ENCODE results near the gene REXO1.

GRCh38 chr19:1853295-1854038, 5.2 kb upstream of the REXO1 start:
- TF ChIP-seq, protein P1, sequence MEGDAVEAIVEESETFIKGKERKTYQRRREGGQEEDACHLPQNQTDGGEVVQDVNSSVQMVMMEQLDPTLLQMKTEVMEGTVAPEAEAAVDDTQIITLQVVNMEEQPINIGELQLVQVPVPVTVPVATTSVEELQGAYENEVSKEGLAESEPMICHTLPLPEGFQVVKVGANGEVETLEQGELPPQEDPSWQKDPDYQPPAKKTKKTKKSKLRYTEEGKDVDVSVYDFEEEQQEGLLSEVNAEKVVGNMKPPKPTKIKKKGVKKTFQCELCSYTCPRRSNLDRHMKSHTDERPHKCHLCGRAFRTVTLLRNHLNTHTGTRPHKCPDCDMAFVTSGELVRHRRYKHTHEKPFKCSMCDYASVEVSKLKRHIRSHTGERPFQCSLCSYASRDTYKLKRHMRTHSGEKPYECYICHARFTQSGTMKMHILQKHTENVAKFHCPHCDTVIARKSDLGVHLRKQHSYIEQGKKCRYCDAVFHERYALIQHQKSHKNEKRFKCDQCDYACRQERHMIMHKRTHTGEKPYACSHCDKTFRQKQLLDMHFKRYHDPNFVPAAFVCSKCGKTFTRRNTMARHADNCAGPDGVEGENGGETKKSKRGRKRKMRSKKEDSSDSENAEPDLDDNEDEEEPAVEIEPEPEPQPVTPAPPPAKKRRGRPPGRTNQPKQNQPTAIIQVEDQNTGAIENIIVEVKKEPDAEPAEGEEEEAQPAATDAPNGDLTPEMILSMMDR (IDR thresholded peaks at IDR 0.05), result peak; percentile 90
- TF ChIP-seq SMAD4 (CRISPR knock-in tag; IDR thresholded peaks at IDR 0.05), result no peak
- TF ChIP-seq MAX (CRISPR knock-in tag; IDR thresholded peaks at IDR 0.05), result peak; percentile 62; the same call in 1 of the 2 replicates
- TF ChIP-seq NFE2L1 (CRISPR knock-in tag; IDR thresholded peaks at IDR 0.05), result no peak
- TF ChIP-seq, protein P2, sequence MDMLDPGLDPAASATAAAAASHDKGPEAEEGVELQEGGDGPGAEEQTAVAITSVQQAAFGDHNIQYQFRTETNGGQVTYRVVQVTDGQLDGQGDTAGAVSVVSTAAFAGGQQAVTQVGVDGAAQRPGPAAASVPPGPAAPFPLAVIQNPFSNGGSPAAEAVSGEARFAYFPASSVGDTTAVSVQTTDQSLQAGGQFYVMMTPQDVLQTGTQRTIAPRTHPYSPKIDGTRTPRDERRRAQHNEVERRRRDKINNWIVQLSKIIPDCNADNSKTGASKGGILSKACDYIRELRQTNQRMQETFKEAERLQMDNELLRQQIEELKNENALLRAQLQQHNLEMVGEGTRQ (CRISPR knock-in tag; IDR thresholded peaks at IDR 0.05), result peak; percentile 93
- TF ChIP-seq, protein P3, sequence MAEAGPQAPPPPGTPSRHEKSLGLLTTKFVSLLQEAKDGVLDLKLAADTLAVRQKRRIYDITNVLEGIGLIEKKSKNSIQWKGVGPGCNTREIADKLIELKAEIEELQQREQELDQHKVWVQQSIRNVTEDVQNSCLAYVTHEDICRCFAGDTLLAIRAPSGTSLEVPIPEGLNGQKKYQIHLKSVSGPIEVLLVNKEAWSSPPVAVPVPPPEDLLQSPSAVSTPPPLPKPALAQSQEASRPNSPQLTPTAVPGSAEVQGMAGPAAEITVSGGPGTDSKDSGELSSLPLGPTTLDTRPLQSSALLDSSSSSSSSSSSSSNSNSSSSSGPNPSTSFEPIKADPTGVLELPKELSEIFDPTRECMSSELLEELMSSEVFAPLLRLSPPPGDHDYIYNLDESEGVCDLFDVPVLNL (CRISPR knock-in tag; IDR thresholded peaks at IDR 0.05; ENCODE audit: borderline replicate concordance, low read depth), result no peak
- TF ChIP-seq, protein P4, sequence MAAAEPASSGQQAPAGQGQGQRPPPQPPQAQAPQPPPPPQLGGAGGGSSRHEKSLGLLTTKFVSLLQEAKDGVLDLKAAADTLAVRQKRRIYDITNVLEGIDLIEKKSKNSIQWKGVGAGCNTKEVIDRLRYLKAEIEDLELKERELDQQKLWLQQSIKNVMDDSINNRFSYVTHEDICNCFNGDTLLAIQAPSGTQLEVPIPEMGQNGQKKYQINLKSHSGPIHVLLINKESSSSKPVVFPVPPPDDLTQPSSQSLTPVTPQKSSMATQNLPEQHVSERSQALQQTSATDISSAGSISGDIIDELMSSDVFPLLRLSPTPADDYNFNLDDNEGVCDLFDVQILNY (CRISPR knock-in tag; IDR thresholded peaks at IDR 0.05), result no peak

All from WTC11 (cell line).